GM21619 (cell line): Measurements from ENCODE around the gene LPIN1.
"Not testable (repeated sequence)": the region's sequence is repeated elsewhere in the genome, so short reads cannot be mapped to it uniquely, and the experiment has no call there.

Experiments
- ATAC-seq: cut with Tn5 transposase; IDR thresholded peaks from one replicate; pipeline ENCODE4 v1.9.1; 2021; ENCODE audit not compliant: unreplicated experiment

The LPIN1 gene

GRCh38 chr2:11829324-11829946, 83.0 kb downstream of the LPIN1 start:
- peak; percentile 20 for ATAC-seq

GRCh38 chr2:11829947-11830707, 83.7 kb downstream of the LPIN1 start:
- peak; percentile 82 for ATAC-seq

DNA sequence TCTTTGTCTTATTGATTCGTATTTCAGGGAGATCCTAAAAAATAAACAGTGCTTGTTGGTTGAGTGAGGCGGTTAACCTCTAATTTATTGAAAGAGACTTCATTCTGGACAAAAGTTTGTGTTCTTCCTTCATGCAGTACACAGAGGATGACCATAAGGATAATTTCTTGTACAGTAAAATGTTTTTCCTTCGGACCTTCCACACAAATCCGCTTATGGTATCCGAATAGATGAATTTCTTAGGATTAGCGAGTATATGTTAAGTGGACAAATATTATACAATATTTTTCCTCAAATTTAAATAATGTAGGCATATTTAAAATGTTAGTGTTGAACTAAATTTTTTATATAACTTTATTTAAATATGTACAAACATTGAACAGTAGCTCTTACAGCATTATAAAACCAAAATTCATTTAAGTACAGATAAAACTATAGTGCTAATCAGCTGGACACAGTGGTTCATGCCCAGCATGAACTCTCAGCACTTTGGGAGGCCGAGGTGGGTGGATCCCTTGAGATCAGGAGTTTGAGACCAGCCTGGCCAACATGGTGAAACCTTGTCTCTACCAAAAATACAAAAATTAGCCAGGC, 84.4 kb downstream of the LPIN1 start:
- ATAC-seq, result no peak

- ATAC-seq, result no peak
These were observed 85.0 kb downstream of the LPIN1 start for GRCh38 chr2:11831415-11831814.

- no peak for ATAC-seq
These were observed 86.1 kb downstream of the LPIN1 start for GRCh38 chr2:11832531-11832930.

- no peak for ATAC-seq
These were observed 87.2 kb downstream of the LPIN1 start for GRCh38 chr2:11833601-11834000.

DNA sequence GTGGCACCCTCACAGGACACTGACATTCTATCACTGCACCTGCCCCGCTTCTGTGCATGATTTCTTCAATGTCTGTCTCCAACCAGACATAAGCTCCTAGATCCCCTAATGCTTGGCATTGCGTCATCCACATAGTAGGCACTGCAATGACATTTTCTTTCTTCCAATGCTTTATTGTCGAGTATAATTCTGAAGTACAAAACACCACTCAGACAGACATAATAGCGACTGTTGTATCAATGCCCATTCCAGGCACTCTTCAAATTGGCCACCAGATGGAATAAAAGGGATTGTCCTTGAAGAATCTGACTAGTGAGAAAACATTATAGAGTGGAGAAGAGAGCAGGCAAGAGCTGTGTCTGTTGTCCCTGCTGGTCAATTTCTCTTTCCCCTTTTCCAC, 89.0 kb downstream of the LPIN1 start:
- no peak for ATAC-seq

DNA sequence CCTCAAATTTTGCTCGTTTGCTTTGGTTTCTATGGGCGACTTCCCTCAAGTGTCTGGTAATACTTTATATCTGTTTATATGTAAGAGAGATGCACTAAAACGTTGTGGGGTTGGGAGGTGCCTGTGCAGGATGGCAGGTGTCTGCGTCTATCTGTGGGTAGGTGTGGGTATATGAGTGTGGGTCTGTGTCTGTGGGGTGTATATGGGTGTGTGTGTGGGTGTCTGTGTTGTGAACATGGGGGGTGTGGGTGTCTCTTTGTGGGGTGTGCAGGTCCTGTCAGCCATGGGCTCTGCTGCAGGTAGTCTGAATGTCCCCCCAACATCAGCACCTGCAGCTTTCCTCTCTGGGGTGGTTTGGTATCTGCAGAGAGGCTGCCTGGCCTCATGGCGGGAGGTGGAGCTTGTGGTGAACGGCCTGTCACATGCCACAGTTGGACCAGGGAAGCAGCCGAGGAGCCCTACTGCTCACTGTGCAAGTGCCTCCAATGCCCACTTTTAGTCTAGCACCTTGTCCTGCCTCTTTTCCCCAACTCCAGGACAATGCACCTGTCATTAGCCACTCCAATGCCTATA, 90.3 kb downstream of the LPIN1 start:
- ATAC-seq, result no peak

DNA sequence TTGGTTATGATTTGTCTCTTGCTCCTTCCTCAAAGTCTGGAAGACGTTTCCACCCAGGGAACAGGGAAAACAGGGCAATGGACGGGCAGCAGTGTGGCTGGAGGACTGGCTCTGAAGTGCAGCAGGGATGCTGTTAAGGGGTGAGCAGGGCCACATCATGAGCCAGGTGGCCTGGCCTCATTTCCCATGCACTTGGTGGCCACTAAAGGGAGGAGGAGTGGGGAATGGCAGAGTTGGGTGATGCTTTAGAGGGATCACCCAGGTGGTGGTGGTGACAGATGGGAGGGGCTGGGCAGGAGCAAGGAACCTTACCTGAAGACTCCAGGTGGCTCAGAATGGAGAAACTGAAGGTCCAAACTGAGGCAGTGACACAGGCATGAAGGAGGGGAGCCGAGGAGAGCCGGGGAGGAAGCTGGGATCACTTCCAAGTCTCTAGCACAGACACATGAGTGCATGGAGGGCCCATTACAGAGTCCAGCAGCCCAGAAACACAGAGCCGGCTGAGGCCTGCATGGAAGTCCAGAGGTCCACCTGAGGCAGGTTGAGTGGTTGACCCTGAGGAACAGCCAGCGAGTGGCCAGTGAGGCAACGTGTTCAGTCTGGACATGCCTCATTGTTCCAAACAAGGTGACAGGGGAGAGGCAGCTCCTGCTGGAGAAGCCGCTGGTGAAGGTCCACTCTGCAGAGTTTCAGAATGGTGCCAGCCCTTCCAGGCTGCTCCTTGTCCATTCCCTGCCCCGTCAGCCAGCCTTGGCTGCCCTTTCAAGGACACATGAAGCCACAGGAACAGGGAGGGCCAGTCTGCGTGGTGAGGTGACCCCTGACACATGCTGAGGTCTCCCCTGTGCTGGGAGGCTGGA, 91.7 kb downstream of the LPIN1 start:
- ATAC-seq, result no peak

DNA sequence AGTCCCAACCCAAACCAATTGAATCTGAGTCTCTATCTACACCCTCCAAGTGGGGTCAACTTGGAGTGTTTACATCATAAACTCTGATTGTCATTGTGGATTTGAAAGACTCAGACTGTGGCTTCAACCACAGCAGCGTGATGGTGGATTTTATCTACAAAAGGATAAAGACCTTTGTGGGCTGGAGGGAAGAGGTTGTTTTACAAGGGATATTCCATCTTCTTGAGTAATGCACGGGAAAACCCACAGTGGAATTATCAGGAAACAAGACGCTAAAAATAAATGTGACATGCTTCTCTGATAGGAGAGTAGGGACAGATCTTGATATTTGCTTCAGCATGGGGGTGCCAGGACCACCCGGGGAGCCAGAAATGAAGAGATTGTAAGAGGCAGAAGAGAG, 93.5 kb downstream of the LPIN1 start:
- no peak for ATAC-seq

DNA sequence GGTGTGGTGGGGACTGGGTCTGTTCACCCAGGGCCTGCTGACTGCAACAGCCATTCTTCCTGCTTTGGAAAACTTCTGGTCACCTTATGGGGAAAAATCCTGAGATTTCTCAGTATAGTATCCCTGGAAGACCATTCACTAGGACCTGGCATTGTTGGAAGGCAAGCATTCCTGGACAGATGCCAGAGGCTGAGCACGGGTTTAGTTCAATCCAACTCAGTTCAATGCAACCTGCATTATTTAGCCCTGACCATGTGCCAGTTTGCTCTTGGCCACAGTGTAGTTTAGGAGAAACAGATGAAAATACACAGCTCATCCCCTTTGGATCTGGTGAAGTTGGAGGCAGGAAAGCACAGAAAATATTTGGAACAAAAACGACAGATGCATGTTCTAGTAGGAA, 95.9 kb downstream of the LPIN1 start:
- no peak for ATAC-seq

GRCh38 chr2:11844798-11845197, 98.4 kb downstream of the LPIN1 start:
- not testable (repeated sequence) for ATAC-seq

DNA sequence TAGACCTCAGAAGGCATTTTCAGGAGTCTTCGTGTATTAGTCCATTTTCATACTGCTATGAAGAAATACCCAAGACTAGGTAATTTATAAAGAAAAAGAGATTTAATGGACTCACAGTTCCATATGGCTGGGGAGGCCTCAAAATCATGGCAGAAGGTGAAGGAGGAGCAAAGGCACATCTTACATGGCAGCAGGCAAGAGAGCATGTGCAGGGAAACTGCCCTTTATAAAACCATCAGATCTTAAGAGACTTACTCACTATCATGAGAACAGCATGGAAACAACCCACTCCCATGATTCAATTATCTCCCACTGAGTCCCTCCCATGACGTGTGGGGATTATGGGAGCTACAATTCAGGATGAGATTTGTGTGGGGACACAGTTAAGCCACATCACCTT, 101.5 kb downstream of the LPIN1 start:
- not testable (repeated sequence) for ATAC-seq

DNA sequence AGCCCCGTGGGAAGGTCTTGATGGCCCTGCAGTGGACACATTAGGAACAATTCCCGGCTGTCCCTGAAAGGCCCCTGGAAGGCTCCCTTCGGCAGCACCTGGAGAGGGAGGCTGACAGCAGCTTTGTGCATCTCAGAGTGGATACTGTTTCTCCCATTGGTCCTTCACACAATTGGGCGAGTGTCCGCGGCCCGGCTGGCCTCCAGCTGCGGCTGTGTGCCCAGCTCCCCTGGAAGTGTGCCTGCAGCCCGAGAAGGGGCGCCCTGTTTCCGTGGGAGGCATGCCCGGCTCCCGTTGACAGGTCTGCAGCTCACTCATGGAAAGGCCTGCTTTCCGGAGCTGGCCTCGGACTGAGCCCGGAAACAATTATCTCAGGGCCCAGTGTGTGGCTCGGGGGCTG, 103.7 kb downstream of the LPIN1 start:
- ATAC-seq, result no peak

GRCh38 chr2:11852526-11853196, 106.2 kb downstream of the LPIN1 start:
- no peak for ATAC-seq

GRCh38 chr2:11853197-11853588, 106.8 kb downstream of the LPIN1 start:
- no peak for ATAC-seq

- ATAC-seq, result no peak
These were observed 108.8 kb downstream of the LPIN1 start for GRCh38 chr2:11855064-11855760.

DNA sequence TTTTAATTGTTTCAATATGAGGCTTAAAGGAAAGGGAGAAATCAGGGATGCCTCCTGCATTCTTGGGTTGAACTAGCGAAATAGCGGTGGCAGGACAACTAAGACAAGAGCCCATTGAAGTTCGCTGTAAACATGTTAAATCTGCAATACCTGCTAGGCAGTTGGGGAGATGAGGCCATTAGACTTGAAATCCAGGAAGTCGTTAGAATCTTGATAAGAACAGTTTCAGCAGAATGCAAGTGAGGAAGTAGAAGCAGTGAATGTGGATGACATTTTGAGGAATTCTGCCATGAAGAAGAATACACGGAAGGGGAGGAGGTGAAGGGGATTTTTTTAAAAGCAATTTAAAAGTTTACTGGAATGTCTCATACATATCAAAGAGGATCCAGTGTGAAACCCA, 109.7 kb downstream of the LPIN1 start:
- no peak for ATAC-seq

GRCh38 chr2:11858883-11859282, 112.5 kb downstream of the LPIN1 start:
- ATAC-seq, result no peak

- ATAC-seq, result not testable (repeated sequence)
These were observed 113.5 kb downstream of the LPIN1 start for GRCh38 chr2:11859975-11860374.
